ENCODE measurements around the gene DEGS2.
A peak's percentile ranks its signal among the peaks of the same experiment; 100 is the strongest.

The DEGS2 gene

DNA sequence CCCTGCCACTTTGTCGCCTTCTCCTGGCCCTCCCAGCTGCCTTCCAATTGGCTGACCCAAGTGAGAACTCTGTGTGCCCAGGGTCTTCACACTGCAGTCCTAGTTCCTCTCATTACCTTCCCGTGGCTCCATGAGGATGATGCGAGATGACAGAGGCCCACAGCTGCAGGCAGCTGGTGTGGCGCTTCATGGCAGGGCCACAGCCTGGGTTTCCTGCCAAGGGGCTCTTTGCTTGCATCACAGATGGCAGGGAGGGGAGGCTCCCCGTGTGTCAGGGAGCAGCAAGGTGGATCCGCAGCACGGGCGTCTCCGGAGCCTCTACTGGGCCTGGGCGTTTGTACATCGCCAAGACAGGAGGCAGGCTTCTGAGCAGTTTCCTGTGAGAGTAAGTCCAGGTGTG, 28.9 kb downstream of the DEGS2 start:
- DNase-seq = peak; percentile 46

DNA sequence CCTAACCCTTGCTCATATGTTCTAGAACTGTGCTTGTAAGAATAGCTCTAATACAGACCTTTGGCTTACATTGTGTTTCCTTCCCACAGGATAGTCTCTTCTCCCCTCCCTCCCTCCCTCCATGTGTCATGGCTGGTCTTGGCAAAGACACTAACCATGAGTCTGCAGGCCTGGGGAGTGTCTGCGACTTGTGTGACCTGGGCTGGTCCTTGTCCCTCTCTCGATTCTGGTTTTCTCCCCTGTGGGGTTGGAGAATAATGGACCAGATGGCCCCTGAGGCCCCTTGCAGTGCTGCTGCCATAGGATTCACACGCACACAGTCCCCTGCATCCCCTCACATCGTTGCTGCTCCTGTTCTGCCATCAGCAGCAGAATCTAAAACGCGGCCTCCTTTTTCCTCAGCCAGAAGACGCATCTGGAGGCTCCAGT, 30.3 kb downstream of the DEGS2 start:
- DNase-seq = peak; percentile 53

DNA sequence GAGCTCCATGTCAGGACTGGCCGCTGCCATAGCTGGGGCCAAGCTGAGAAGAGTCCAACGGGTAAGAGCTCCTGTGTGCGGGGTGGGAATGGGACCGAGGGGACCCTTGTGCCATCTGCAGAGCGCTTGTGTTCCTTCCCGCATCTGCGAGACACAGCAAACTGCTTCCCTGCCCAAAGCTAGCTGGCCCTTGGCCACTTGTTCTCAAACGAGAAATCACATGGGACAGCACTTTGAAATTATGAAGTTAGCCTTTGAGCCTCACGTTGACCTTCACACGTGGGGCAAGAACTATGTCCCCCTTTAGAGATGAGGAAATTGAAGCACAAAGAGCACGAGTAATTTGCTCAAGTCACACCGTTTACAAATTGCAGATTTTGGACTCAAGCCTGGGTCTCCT, 30.8 kb downstream of the DEGS2 start:
- no peak for DNase-seq

DNA sequence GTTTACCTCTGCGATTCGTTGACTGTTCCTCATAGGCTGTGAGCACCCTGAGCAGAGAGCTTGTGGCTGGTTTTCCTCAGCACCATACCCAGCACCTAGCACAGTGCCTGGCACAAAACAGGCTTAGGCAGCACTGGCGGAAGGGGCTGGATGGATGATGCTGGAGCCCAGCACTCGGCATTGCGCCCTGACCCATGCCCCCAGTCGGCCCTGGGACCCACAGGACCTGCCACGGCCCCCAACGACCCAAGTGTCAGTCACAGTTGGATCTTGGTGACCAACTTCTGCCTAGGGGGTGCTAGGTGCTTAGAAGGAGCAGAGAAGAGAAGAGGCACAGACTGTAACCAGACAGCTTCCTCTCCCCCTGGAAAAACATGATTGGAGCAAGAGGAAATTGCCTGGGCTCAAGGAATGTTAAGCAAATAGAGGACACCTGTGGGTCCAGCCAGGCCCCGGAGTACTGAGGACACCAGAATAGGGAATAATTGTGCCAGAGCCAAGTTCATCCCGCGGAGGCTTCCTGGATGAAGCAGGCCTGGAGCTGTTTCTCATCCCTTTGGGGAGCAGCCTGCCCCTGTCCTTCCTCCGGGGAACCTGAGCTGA, 31.5 kb downstream of the DEGS2 start:
- DNase-seq = no peak

DNA sequence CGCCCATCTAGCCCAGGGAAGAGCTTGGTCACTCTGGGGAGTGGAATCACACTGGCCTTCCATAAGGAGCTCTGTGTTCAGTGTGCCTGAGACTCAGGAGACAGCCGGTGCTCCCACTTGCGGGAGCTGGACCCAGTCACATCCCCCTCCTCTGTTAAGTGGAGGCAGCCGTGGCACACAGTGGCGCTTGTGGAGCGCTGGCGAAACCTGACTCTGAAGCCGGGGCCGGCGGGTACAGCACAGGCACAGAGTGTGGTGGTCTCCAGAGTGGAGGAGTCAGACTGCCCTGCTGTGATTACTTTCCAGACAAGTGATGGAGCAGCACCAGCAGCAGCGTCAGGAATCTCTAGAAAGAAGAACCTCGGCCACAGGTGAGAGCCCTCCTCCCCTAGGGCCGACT, 33.0 kb downstream of the DEGS2 start:
- no peak for DNase-seq

DNA sequence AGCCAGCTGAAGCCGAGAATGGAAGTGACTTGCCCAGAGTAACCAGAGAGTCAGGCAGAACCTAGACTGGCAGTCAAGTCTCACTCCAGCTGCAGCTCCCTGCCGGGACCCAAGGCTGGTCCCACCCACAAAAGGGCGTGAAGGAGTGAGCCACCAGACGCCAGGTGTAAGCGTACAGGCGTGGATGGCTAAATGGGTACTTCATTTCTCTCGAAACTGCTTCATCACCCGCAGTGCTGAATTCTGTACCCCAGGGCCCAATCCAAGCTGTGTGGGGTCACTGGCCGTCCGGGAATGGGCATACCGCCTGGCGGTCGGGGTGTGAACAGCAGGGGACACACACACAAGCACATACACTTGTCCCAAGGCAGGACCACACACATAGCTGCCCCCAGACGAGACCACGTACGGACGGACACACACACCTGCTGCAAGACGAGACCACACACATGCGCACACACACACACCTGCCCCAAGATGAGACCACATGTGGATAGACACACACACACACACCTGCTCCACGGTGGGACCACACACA, 34.8 kb downstream of the DEGS2 start:
- DNase-seq = peak; percentile 23

DNA sequence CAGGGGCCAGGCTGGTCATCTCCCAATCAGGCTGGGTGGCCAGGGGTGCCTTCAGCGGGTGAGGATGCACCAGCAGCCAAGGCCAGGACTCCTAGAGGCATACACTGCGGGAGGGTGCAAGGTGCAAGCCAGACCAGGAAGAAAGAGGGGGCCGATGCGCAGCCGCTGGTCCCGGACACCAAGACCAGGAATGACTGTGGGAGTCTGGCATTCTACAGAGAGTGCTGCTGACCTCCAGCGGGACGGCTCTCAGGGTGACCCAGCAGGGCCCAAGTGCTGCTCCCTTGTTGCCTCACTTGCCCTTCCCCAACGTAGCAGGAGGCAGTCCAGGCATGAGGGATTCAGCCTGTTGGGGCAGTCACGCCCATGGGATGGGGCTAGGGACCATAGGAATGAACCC, 35.8 kb downstream of the DEGS2 start:
- no peak for DNase-seq

DNA sequence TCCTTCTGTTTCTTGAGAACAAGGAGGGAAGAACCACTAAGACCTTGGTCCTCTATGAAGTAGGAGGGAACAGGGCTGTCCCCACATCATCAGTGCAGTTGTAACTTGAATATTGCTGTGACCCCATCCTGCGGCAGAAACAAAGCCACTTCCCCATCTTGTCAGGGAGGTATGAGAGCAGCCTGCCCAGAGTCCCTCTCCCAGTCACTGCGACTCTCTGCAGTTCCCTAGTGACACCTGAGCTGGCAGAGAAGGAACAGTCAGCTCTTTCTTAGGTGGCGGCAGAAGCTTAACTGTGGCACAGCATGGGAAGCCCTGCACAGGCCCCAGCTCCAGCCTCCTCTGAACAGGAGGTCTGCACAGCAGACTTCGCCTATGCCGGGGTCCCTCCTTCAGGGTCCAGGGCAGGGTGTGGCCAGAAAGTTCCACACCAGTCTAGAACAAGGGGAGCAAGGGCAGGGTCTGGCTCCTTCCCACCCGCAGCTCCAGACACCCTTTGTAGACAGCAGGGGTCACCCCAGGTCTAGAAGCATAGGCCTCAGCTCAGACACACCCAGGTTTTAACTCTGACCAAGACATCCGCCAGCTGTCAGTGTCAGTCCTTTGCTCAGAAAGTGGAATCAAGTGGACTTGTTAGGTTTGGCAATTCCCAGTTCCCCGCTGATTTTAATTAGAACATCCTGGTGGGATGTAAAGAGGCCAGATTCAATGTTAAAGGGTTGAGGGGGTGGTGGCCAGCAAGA, 36.8 kb downstream of the DEGS2 start:
- no peak for DNase-seq

DNA sequence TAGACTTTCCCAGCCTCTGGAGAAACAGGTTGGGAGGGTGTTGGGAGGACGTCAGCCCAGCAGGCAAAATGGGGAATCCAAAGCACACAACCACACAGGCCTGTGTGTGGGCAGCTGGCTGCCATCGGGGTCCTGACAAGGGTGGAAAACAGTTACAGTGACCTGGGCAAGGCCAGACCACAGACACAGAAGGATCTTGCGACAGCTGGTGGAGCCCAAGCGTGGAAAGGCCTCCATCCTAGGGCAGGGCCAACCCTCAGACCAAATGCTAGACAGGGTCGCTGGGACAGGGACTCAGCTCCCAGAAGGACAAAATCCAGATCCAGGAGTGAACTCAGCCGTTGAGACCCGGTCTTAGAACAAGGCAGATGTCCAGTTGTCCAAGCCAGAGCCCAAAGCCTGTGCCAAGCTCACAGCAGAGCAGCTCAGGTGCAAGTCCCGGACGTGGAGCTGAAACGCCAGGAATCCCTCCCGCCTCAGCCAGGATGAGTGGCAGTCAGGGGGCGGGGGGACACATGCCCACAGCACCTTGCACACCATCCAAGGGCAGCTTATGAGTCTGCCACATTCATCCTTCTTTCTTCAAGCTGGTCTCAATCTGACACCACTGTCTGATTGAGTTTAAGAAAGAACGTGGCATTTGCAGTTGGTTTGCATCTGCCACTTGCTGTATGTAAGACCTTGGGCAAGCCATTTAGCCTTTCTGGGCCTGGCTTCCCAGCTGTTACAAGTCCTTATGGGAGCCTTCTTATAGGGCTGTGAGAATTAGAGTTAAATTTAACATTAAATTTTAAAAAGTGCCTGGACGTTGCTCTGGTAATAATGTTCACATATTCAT, 37.6 kb downstream of the DEGS2 start:
- no peak for DNase-seq

DNA sequence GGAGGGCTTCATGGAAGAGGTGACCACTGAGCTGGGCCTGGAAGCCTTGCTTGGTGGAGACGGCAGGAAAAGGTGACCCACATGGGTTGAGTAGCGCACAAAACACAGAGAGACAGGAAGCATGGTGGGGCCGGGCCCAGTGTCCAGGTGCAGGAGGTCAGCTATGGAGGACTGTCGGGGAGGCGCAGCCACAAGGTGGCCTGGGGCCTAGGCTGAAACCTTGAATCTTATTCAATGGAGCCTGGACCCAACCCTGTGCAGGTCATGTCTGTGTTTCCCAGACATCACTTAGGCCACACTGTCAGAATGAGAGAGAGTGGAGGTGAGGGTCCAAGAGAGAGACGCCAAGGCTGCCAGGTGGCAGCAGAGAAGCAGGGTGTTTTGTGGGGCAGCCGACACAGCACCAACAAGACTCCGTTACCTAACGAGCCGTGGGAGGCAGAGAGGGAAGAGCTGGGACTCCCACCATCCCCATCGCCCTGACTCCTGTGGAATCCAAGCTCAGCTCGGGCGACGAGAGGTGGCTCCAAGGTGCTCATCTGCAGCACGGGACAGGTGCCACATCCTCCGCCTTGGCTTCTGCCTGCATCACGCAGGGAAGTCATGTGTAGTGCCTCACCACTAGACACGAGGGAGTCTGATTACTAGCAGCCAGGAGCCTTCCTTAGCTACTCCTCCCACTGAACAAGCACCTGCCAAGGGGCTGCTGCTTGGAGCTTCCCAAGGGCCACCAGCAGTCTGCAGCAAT, 38.7 kb downstream of the DEGS2 start:
- no peak for DNase-seq

DNA sequence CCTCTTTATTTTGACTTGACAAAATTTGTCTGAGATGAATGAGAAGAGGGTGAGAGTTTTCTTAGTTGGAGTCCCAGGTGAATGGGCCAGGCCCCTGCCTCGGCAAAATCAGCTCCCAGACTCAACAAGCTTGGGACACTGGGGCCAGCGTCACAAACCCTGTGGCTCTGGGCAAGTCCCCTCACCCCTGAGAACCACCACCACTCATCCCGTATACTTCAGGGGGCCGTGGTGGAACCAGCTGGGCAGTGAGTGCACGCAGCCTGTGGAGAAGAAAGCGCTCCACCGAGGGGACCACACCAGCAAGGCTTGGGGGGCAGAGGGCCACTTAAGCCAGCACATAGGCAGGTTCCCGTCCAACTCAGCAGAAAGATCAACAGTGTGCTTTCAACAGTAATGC, 40.2 kb downstream of the DEGS2 start:
- no peak for DNase-seq

DNA sequence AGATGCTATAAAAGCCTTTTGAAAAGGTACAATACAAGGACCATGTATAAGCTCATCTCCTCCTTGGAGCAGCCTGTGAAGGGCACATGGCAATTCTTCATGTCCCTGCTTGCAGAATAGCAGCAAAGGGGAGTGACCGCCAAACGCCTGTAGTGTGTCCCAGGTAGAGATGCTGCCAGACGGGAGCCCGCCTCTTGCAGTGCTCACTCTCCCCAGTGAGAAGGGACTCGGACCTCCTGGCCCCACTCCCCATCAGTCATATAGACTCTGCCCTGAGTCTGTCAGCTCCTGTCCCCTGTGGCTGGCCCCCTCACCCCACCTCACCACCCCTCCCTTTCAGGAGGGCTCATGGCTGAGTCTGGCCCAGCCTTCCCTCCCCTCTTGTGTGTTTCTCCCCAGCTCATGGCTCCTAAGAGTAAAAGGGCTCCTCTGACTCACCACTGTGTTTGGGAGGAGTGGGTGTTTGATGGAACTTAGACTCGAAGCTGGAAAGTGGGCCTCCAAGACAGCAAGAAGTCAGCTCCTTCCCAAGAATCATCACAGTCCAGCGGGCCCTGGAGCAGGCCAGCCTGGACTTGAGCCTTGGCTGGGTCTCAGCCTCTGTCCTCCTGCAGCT, 40.9 kb downstream of the DEGS2 start:
- DNase-seq = no peak

DNA sequence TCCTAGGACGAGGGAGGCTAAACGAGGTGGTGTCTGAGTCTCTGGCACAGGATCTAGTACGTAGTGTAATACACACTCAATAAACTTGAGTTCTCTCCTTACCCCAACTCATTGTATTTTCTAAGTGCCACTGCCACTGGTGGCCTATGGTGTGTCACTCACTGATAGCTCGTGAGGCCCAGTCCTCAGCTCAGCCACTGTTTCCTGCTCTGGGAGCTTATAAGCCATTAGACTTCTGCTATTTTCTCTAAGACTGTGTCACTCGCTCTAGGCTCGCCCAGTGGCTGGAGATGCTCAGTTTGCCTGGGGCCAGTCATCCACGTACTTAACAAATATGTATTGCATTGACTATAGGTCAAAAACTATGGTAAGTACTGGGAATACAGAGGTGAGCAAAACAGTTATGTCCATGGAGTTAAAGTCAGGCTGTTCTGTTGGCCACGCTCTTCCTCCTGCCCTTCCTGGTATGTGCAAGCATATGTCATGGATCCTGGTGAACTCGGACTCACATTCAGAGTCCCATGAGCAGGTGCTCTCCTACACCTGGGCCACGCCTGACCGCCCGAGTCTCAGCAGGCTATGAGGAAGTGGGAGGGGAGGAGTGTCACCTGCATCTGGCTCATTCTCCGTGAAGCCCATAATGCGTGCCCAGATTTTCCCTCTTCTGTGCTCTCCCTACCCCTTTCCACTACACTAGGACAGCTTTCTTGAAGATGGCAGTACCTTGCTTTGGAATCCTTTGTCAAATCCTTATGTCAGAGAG, 41.6 kb downstream of the DEGS2 start:
- peak; percentile 85 for DNase-seq

DNA sequence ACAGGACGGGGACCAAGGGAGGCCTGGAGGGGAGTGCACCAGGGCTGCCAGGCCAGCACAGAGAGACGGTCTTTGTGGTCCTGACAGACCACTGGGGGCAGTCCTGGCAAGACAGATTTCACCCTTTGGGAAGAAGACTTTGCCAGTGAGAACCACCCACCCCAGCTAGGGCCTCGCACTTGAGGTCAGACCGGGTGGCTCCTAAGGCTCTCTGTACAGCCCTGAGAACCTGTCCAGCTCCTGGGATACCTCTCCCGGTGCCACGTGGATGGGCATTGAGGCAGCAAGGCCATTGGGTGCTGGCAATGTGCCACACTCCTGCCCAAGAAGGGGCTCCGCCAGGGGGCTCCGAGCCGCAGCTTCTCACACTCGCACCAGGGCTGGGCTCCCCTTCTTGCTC, 42.4 kb downstream of the DEGS2 start:
- DNase-seq = no peak

DNA sequence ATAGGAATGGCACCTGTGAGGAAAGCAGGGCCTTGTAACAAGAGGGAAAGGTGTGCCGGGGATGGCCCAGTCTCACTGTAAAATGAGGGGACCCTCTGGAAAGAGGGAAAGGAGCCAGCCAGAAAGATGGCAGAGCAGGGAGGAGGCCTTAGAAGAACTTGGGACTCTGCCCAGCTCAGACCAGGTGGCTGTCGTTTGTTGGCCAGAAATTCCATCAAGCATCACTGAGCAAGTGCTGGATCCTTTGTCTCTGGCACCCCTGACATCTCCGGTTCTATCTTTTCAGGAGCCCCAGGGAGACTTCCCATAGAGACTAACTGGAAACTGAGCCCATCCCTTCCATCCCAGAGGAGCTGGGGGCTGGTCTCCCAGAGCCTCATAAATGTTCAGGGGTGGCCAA, 43.3 kb downstream of the DEGS2 start:
- DNase-seq = peak; percentile 20

DNA sequence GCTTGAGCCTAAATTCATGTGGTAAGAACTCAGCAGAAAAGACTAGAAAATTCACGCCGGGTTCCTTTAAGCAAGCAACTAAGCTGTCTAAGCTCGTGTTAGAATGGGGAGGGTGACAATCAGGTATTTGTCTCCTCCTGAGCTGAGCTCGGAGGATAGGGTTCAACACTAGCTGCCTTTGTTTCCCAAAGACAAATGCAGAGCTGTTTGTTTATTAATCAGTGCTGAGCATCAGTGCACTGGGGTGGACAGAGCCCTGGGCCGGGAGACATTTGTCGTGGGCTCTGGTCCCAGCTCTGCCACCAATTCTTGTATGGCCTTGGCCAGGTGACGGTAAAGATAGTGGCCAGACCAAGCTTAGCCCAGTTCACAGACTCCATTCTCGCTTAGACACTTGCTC, 43.7 kb downstream of the DEGS2 start:
- DNase-seq = no peak

DNA sequence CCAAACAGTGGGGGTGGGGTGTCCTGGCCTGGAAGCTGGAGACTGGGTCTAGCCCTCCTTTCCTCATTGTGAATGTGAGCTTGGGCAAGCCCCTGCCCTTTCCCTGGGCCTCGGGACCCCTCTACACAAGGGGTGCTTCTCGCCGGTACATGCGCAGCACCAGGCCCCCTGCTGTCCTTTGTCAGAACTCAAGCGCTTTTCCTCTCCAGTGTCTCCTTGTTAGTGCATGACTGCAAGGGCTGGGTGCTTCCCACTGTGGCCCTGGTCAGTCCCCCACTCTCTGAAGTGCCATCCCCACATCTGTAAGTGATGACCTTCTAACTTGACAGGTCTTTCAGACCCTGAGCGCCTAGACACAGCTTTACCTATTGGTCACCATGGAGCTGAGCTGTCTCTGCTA, 44.2 kb downstream of the DEGS2 start:
- DNase-seq = no peak

DNA sequence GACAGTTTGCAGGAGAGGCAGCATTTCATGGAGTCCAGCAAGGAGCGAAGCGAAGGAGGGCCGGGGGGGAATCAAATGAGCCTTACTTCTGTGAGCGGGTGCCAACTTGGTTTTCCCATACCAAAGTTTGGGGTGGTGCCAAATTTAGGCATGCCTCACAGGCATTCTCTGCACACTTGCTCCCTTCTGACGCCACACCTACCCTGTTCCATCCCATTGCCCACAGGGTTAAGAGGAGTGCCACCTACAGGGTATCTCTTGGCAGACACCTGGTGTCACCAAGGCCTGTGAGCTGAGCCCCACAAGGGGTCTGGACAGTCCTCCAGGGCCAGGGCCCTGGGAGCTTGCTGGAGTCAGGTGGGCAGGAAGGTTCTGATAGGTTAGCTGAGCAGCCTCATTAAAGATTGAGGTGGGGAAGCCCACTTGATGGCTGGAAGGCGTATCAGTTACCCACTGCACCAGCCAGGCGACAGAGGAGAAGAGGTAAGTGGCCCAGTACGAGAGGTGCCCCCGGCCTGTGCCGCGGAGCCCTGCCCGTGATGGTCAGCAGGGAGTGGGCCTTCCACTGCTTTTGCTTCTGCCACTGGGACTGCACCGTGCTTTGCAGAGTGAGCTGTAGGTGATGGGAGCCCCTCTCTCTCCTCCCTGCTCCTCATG, 45.2 kb downstream of the DEGS2 start:
- DNase-seq = no peak

DNA sequence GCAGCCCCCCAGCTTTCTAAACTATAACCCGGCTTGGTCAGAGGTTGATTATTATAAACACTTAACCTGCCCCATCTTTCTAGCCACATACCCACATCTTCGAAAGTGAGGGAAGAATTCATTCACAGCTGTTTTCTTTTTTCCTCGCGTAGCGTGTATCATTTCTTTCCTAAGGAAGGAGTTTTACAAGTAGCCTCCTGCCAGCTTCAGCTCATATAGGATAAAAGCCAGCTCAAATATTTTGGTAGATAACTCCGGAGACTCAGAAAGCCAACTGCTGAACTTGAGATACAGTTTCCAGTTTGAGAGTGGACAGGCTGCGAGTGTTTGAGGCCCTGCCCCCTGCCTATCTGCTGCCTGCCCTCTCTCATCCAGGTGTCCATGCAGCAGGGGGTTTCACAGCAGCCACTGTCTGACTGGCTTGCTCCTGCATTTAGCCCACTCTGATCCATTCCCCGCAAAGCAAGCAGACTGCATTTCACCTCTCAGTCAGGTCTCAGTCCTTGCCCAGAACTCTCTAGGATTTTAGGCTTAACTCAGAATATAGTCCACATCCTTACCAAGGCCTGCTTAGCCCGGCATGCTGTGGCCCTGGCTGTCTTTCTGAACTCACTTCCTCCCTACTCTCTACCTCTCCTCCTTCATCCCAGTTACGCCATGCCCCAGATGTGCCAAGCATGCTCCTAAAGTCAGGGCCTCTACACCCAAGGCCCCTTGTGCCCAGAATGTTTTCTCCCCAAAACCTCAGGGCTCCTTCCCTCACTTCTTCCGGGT, 47.3 kb downstream of the DEGS2 start:
- no peak for DNase-seq

DNA sequence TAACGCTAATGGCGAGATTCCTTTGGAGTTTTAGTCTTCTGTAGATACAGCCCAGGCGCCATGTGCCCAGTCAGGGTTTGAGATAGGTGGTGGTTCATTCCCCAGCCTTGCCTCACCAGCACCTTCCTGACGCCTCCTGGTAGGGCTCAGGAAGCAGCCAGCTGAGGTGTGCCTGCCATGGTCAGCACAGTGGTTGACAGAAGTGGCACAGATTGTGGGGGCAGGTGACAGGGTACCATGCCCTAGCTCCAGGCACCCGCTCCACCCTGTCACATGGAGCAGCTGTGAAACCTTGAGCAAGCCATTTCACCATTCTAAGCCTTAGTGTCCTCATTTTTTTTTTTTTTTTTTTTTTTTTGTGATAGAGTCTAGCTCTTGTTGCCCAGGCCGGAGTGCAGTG, 48.6 kb downstream of the DEGS2 start:
- DNase-seq = no peak

DNA sequence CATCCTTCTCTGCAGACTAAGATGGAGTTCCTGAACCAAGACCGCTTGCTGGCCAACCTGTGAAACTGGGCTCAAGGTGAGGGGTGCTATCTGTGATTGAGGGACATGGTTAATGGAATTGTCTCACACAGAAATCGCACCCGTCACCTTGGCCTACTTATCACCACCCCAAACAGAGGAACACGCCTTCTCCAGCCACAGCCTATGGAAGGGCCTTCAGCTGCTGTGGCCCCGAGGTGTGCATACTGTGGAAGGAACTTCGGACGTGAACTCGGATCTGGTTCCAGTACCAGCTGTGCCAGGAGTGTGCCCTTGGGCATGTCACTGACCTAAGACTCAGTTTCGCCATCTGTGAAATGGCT, 49.9 kb downstream of the DEGS2 start:
- no peak for DNase-seq
